ENCODE measurements around the gene SNAI1. TPM values are rescaled to one million over a fixed set of nuclear protein-coding genes. Genes with fewer than 3 reads are reported as not detected.

The SNAI1 gene
- total and polyA plus RNA-seq, 7 donors, result 0.60 to 2.9 (median 1.8) TPM

GRCh38 chr20:49937027-49937929 lies 45.5 kb upstream of the SNAI1 start:
- H3K9me3 ChIP-seq, result no peaks in the 10 kb centered on the region
- TF ChIP-seq EP300 (IDR thresholded peaks at IDR 0.05), result no peak
- no peak for TF ChIP-seq POLR2AphosphoS5 (IDR thresholded peaks at IDR 0.05)
- no peak for TF ChIP-seq CTCF (IDR thresholded peaks at IDR 0.05)
- TF ChIP-seq POLR2A (IDR thresholded peaks at IDR 0.05), result no peak
- 2 to 11% methylated on average over 12 of the region's 12 CpGs for WGBS, 2 donors
- peaks cover 0 to 44% (median 31%) of the 10 kb centered on the region in 4 donors for H3K4me1 ChIP-seq
- H3K4me3 ChIP-seq, result peak overlapping the region; percentile 91 to 98 (median 92)
- intact Hi-C loops (cut with DNase I), result no loop called here
- DNase-seq, result peak; percentile 63
- H3K27ac ChIP-seq, result peak overlapping the region; percentile 93 to 96 (median 95)
- H3K36me3 ChIP-seq, result peaks cover 3 to 32% (median 6%) of the 10 kb centered on the region in 4 donors
- H3K27me3 ChIP-seq, result no peaks in the 10 kb centered on the region

- Histone ChIP-seq H3K27ac (peak overlapping the region; percentile 54 to 96 (median 95)), H3K4me3 (peak overlapping the region in 2 of 4 donors; percentile 91 to 92), H3K9me3 (no peaks in the 10 kb centered on the region), H3K27me3 (no peaks in the 10 kb centered on the region), H3K4me1 (peaks cover 0 to 44% (median 31%) of the 10 kb centered on the region in 4 donors), H3K36me3 (peaks cover 6 to 43% (median 7%) of the 10 kb centered on the region in 4 donors)
- DNase-seq, result peak; percentile 83
- intact Hi-C loops (cut with DNase I), result no loop called here
- 44 to 71% methylated on average over 12 of the region's 12 CpGs for WGBS, 2 donors
- no peak for TF ChIP-seq POLR2A (IDR thresholded peaks at IDR 0.05)
- no peak for TF ChIP-seq POLR2AphosphoS5 (IDR thresholded peaks at IDR 0.05)
- no peak for TF ChIP-seq CTCF (IDR thresholded peaks at IDR 0.05)
- no peak for TF ChIP-seq EP300 (IDR thresholded peaks at IDR 0.05)
Observed at GRCh38 chr20:49938173-49939163, 44.3 kb upstream of the SNAI1 start.

GRCh38 chr20:49941456-49941855 lies 41.3 kb upstream of the SNAI1 start:
- peaks cover 0 to 37% (median 28%) of the 10 kb centered on the region in 4 donors for H3K4me1 ChIP-seq
- TF ChIP-seq POLR2AphosphoS5 (IDR thresholded peaks at IDR 0.05) (no peak), POLR2A (IDR thresholded peaks at IDR 0.05) (no peak), CTCF (IDR thresholded peaks at IDR 0.05) (no peak), EP300 (IDR thresholded peaks at IDR 0.05) (no peak)

GRCh38 chr20:49942303-49942702 lies 40.5 kb upstream of the SNAI1 start:
- intact Hi-C loops (cut with DNase I), result no loop called here
- Histone ChIP-seq H3K27me3 (no peaks in the 10 kb centered on the region), H3K4me1 (peaks cover 0 to 34% (median 23%) of the 10 kb centered on the region in 4 donors), H3K36me3 (peaks cover 10 to 78% (median 24%) of the 10 kb centered on the region in 4 donors), H3K9me3 (no peaks in the 10 kb centered on the region), H3K4me3 (no peak overlapping the region), H3K27ac (no peak overlapping the region)
- WGBS, 2 donors, result 65 to 80% methylated on average over 3 of the region's 3 CpGs
- TF ChIP-seq EP300 (IDR thresholded peaks at IDR 0.05), result no peak
- TF ChIP-seq CTCF (IDR thresholded peaks at IDR 0.05), result no peak
- TF ChIP-seq POLR2A (IDR thresholded peaks at IDR 0.05), result no peak
- TF ChIP-seq POLR2AphosphoS5 (IDR thresholded peaks at IDR 0.05), result no peak
- peak; percentile 12 for DNase-seq

More at GRCh38 chr20:49941456-49941855, 41.3 kb upstream of the SNAI1 start:
- no peaks in the 10 kb centered on the region for H3K27me3 ChIP-seq
- no peak overlapping the region for H3K4me3 ChIP-seq
- peak; percentile 1 for DNase-seq
- H3K9me3 ChIP-seq, result no peaks in the 10 kb centered on the region
- 95 to 96% methylated on average over 15 of the region's 15 CpGs for WGBS, 2 donors
- intact Hi-C loops (cut with DNase I), result no loop called here
- H3K36me3 ChIP-seq, result peaks cover 10 to 70% (median 22%) of the 10 kb centered on the region in 4 donors
- H3K27ac ChIP-seq, result no peak overlapping the region
